Measurements from ENCODE around the gene SEPTIN2.
"Not testable (repeated sequence)": the region's sequence is repeated elsewhere in the genome, so short reads cannot be mapped to it uniquely, and the experiment has no call there.

The SEPTIN2 gene

DNA sequence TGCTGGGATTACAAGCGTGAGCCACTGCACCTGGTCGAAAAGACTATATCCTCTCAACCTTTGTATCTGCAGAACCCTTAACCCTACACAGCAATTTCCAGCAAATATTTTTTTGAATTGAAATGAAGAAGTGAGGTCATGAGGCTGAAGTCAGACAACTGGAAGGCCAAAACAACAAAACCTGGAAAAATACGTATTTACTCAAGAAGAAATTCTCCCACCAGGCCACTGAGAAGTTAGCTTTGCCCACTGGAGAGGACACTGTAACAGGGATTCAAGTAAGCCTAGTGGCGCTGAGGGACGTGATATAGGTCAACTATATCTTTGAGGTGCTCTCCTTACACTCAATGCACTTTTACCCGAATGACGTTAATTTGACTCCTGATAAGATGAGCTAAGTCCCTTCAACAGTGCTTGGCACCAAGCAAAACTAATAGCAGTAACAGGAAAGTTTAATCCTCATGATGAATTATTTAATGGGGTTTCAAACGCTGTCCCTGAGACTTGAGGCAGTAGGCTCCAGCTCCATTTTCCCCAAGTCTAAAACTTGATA lies 2.1 kb upstream of the SEPTIN2 start:
- no peak for DNase-seq (ENCODE audit: low read depth)

DNA sequence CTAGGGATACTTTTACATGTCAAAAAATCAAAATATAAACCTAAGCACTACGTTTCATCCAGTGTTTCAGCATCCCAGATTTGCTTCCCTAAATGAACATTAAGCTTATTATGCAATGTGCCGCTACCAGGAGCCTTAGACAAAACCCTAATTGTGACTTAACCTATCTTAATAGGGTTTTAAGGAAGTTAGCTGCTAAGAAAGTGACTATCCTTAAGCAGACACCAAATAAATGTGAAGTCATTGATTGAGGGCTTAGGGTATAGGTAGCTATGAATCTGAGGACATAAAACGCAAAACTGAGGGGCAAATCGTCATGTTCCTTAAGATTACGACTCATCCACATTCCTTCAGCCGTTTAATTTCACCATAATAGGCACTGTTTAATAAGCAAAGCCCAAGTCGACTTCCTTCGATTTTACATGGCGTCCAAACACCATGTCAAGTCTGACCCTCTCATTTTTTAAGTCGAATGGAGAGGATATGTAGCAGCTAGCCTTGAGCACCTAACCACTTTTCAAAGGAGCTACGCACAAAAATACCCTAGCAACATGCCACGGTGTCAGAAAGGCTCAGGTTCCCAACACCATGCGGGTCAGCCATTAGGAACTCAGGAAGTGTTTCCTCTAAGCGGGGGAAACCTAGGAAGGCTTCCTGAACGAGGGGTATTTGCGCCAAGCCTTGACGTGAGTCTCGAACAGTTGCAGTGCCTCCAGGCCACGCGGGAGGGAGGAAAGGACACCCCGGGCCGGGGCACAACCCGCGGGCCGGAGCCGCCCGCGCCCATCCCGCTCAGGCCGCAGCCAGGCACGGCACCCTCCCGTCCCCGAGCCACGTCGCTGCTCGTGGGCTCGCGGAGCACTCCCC lies 1.3 kb upstream of the SEPTIN2 start:
- no peak for DNase-seq (ENCODE audit: low read depth)

DNA sequence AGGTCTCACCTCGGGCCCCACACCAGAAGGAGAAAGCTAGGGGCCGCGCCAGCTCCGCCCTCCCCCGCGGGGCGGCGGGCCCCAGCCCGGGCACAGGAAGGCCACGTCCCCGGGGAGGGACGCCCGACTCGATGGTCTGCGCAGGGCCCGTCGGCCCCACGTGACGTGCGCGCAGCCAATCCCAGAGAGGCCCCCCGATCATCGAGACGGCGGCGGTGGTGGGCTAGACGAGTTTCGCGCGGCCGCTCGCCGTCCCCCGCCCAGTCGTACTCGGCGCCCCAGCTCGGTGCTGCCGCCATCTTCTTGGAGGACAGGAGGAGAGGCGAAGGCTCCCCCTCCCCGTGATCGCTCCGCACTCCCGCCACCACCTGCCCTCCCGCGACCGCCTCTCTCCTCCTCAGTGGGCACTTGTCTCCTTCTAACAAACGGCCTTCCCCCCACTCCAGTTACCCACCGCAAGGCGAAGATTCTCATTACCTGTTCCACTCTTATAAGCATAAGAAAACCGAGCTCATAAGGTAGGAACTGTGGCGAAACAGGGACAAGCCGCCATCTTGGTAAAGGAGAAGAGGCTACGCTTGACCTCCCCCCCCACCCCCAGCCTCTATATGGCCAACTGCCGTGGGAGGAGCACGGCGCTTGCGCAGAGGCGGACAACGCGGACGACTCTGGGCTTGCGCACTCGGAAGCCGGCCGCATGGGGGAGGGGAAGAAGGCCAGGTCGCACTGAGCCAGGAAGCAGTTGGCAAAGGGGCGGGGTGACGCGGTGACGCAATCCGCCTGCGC lies 439 bp upstream of the SEPTIN2 start, which contains the start of gene HDLBP:
Gene HDLBP, minus strand, starts transcription at position 580 of the 786 bp plus-strand sequence. CDS start 48,803 bp downstream, outside the sequence.
- peak; percentile 97 for DNase-seq (ENCODE audit: low read depth)

DNA sequence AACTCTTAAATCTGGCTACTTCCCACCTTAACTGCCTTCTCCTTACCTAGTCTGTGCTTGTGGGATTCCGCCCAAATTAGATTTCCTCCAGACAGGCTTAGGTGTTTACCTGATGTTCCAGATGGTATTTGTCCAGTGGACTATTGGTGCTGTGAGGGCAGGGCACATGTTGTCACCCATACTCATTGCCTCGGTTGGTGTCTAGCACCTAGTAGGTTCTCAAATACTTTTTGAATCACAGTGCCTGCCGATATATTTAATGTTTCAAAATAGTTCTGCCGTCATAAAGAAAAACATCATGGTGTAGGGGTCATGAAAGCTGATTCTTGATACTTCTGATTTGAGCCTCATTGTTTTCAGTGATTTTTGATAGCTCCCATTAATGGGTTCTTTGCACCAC lies 1.1 kb downstream of the SEPTIN2 start:
- no peak for DNase-seq (ENCODE audit: low read depth)

- DNase-seq (ENCODE audit: low read depth), result no peak
Measured at GRCh38 chr2:241317391-241317790, 1.7 kb downstream of the SEPTIN2 start.

GRCh38 chr2:241318830-241319229 lies 3.1 kb downstream of the SEPTIN2 start:
- DNase-seq (ENCODE audit: low read depth), result not testable (repeated sequence)

- DNase-seq (ENCODE audit: low read depth), result no peak
Measured at GRCh38 chr2:241320394-241320793, 4.7 kb downstream of the SEPTIN2 start.

DNA sequence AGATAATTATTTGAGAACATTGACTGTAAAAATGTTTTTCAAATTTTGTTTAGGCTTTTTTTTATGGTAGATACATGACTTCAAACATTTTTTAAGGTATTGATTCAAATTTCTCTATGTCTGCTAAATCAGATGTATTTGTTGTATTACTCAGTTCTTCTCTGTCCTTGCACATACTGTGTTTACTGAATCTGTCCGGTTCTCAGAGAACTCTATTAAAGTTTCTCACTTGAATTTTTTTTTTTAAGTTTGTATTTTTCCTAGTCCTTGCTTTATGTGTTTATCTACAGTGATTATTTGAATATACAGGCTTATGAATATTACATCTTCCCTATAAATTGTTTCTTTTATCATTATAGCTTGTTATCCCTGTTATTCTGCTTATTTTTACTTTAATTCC lies 5.3 kb downstream of the SEPTIN2 start:
- DNase-seq (ENCODE audit: low read depth), result no peak

DNA sequence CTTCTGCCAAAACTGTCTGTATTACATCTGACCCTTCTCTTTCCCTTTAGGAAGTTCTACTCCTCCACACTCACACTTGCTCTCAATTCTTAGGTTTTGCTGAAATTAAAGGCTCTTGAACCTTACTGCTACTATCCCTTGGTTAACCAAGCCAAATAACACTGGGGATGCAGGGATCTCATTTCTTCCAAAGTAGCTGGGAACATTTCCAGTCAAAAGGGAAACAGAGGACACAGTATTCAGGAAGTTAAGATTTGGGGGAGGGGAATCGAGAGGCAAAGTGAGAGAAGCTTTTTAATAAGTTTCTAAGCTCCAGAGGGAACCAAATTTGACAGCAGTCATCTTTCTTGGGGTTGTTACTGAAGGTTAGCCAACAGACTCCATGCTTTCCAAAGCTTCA lies 6.2 kb downstream of the SEPTIN2 start:
- DNase-seq (ENCODE audit: low read depth), result no peak

DNA sequence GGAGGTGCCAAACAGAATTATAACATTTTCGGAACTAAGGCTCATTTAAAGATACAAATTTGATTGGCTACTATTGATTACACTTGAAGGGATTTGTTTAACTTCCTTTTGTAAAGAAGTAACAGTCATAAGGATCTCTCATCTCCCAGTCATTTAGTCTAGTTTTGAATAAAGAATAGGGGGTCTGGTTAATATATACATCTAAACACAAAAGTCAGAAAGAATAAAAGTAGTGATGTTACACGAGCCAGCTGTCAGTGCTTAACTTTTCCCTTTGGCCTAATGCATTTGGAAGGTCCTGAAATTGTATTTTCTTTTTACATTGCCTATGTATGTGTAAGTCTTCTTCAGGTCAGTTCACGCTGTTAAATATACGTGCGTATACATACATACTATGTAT lies 8.1 kb downstream of the SEPTIN2 start:
- DNase-seq (ENCODE audit: low read depth), result no peak

GRCh38 chr2:241324775-241325174 lies 9.1 kb downstream of the SEPTIN2 start:
- DNase-seq (ENCODE audit: low read depth), result no peak

DNA sequence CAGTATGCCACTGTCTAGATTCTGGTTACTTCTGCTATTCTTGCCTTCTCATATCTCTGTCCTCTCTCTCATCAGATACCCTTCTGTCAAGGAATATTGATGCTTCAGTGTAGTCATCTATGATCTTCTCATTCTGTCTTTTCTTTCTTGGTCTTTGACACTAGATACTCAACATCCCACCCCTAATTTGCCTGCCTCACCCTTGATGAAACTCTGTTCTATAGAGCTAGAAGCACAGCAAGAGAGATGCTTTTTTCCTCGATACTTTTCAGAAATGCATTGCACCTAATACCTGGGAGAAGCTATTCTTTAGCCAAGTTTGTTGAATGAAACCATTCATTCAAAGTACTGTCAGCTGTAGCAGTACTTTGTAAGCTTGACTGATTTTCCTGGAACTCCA lies 9.5 kb downstream of the SEPTIN2 start:
- DNase-seq (ENCODE audit: low read depth), result no peak

- DNase-seq (ENCODE audit: low read depth), result no peak
Measured at GRCh38 chr2:241329669-241330615, 14.2 kb downstream of the SEPTIN2 start.

- DNase-seq (ENCODE audit: low read depth), result no peak
Measured at GRCh38 chr2:241330616-241330981, 14.9 kb downstream of the SEPTIN2 start.

DNA sequence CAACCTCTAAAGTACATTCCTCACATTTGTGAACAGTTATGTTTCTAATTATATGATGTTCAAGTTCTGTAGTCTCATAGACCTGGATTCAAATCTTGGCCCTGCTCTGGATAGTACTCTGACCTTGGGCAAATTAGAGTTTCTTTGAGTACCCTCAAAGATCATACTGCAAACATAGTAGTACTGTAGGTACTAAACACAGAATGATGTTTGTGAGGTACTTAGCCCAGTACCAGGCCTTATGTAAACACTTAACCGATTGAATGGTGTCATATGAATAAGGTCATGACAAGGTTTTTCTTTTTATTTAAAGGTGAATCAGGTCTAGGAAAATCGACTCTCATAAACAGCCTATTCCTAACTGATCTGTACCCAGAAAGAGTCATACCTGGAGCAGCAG lies 19.1 kb downstream of the SEPTIN2 start:
- no peak for DNase-seq (ENCODE audit: low read depth)

DNA sequence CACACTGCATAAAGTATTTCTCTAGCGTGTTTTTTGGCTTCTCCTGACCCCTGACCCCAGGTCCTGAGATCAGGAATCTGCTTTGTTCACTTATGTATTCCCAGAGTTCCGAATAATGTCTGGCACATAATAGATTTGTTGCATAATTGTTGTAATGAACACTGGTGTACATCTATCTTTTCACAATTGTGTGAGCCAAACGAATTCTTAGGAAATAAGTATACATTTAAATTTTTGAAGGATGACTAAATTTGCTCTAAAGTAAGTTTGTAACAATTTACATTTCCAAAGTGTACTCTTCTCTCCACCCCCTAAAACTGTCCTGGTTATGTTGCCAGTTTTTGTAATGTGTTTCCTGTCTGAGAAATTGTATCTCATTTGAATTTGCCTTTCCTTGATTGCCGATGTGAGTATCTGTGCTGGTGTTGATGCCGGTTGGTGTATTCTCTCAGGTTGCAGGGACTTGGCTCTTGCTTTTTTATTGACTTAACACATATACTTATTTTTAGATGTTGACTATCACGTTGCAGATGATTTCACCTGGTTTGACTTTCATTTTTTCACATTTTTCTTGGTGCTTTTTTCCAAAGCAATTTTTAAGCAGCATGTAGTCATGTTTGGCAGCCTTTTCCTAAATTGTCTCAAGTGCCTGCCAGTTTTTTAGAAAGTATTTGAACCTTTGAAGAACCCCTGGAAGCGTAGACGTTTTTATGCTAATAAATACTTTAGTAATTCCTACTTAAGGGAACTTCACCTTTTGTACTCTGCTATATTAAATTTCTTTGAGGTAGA lies 24.3 kb downstream of the SEPTIN2 start:
- no peak for DNase-seq (ENCODE audit: low read depth)

- DNase-seq (ENCODE audit: low read depth), result no peak
Measured at GRCh38 chr2:241340631-241341163, 25.0 kb downstream of the SEPTIN2 start.

DNA sequence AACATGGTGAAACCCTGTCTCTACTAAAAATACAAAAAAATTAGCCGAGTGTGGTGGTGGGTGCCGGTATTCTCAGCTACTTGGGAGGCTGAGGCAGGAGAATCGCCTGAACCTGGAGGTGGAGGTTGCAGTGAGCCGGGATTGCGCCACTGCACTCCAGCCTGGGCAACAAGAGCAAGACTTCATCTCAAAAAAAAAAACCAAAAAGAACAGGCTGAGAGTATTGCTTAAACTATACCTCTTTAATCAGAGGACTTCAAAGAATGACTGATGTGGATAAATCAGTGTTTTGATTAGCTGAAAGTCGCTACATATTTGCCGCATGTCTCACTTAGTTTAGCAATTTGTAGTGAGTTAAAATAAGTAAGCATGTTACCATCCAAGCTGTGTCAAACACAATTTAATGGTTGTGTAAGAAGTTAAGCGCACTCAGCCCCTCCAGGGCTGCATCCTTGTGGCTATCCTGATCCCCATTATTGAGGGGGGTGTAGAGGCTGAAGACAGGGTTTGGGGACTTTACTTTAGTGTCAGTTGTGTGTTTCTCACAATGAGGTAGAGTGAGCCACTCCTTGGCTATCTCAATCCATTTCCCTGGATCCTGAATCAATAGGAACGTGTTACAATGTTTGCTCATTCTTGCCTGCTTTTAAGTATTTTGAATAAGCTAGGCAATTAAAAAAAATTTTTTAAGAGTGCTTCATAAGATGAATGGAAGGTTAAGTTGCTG lies 29.4 kb downstream of the SEPTIN2 start:
- no peak for DNase-seq (ENCODE audit: low read depth)

GRCh38 chr2:241349941-241350340 lies 34.2 kb downstream of the SEPTIN2 start:
- no peak for DNase-seq (ENCODE audit: low read depth)

DNA sequence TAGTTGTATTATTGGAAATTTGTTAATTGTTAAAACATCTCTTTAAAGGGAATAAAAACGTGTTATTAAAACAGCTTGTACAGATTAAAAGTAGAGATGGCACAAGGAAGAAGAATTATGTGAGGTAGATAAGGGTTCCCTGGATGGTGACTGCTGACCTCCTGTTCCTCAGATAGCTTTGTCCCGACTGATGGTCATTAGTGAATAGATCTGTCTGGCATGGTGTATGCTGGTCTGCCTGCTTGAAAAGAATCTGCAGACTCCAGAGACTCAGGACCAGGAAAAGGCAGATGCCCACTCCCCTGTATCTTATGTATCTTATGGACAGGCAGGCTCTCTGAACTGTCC lies 34.8 kb downstream of the SEPTIN2 start:
- DNase-seq (ENCODE audit: low read depth), result no peak
